H9 (cell line): ENCODE results near the gene PCDH9. TPM values are rescaled to one million over a fixed set of nuclear protein-coding genes. Genes with fewer than 3 reads are reported as not detected.

ENCODE experiments used
- DNase-seq: peaks from one replicate; pipeline ENCODE4 v3.0.0-alpha.2; 2017
- H2AFZ ChIP-seq: one replicate; pipeline ENCODE4 v1.6.1; 2013; ENCODE audit warnings: mild to moderate bottlenecking, low read length, control low read depth, moderate library complexity
- H2AK5ac ChIP-seq: 2 replicates; pipeline ENCODE4 v1.6.1; 2013; ENCODE audit warnings: low read length, control low read depth, mixed read lengths; ENCODE audit not compliant: insufficient read length
- H2BK120ac ChIP-seq: one replicate; pipeline ENCODE4 v1.6.1; 2013; ENCODE audit warnings: low read depth, mild to moderate bottlenecking, low read length, control low read depth, inconsistent platforms; ENCODE audit not compliant: poor library complexity, severe bottlenecking
- H2BK12ac ChIP-seq: 2 replicates; pipeline ENCODE4 v1.6.1; 2013; ENCODE audit warnings: low read length, control low read depth, mixed read lengths, low read depth; ENCODE audit not compliant: insufficient read length
- H2BK15ac ChIP-seq: 2 replicates; pipeline ENCODE4 v1.6.1; 2013; ENCODE audit warnings: low read depth, low read length, control low read depth
- H2BK20ac ChIP-seq: one replicate; pipeline ENCODE4 v1.6.1; 2013; ENCODE audit warnings: low read depth, mild to moderate bottlenecking, low read length, control low read depth, inconsistent platforms; ENCODE audit not compliant: poor library complexity, severe bottlenecking
- H2BK5ac ChIP-seq: 2 replicates; pipeline ENCODE4 v1.6.1; 2013; ENCODE audit warnings: low read length, control low read depth, mixed read lengths; ENCODE audit not compliant: insufficient read length
- H3K14ac ChIP-seq: 2 replicates; pipeline ENCODE4 v1.6.1; 2013; ENCODE audit warnings: low read length, control low read depth; ENCODE audit not compliant: insufficient read depth
- H3K18ac ChIP-seq: 2 replicates; pipeline ENCODE4 v1.6.1; 2013; ENCODE audit warnings: low read depth, mild to moderate bottlenecking, mixed read lengths, low read length, control low read depth; ENCODE audit not compliant: insufficient read length
- H3K23ac ChIP-seq: 2 replicates; pipeline ENCODE4 v1.6.1; 2013; ENCODE audit warnings: low read length, control low read depth, mixed read lengths, low read depth; ENCODE audit not compliant: insufficient read length
- H3K23me2 ChIP-seq: 2 replicates; pipeline ENCODE4 v1.6.1; 2013; ENCODE audit warnings: low read depth, mild to moderate bottlenecking, mixed read lengths, low read length, control low read depth; ENCODE audit not compliant: insufficient read length, poor library complexity, severe bottlenecking
- H3K27ac ChIP-seq: 2 replicates; pipeline ENCODE4 v1.5.1; 2013; ENCODE audit warnings: low read length, control low read depth, mixed read lengths, low read depth; ENCODE audit not compliant: insufficient read length
- H3K27me3 ChIP-seq: 2 replicates; pipeline ENCODE4 v1.6.1; 2013; ENCODE audit warnings: low read length, control low read depth, inconsistent platforms; ENCODE audit not compliant: insufficient read depth
- H3K4ac ChIP-seq: 2 replicates; pipeline ENCODE4 v1.6.1; 2013; ENCODE audit warnings: low read depth, mild to moderate bottlenecking, control low read depth, inconsistent platforms, low read length, moderate library complexity
- H3K4me1 ChIP-seq: 2 replicates; pipeline ENCODE4 v1.6.1; 2013; ENCODE audit warnings: low read length, control low read depth, inconsistent platforms; ENCODE audit not compliant: insufficient read depth
- H3K4me2 ChIP-seq: 2 replicates; pipeline ENCODE4 v1.6.1; 2013; ENCODE audit warnings: low read length, control low read depth, mixed read lengths; ENCODE audit not compliant: insufficient read length, insufficient read depth
- H3K56ac ChIP-seq: 2 replicates; pipeline ENCODE4 v1.6.1; 2013; ENCODE audit warnings: low read depth, mild to moderate bottlenecking, mixed read lengths, low read length, control low read depth; ENCODE audit not compliant: insufficient read length
- H3K79me1 ChIP-seq: 2 replicates; pipeline ENCODE4 v1.6.1; 2013; ENCODE audit warnings: low read depth, mild to moderate bottlenecking, moderate library complexity, low read length, control low read depth, inconsistent platforms; ENCODE audit not compliant: insufficient read depth, poor library complexity, severe bottlenecking
- H3K79me2 ChIP-seq: 2 replicates; pipeline ENCODE4 v1.6.1; 2013; ENCODE audit warnings: low read length, control low read depth, inconsistent platforms; ENCODE audit not compliant: insufficient read depth
- H3K9ac ChIP-seq: 2 replicates; pipeline ENCODE4 v1.6.1; 2013; ENCODE audit warnings: low read length, control low read depth, mixed read lengths; ENCODE audit not compliant: insufficient read length; ENCODE audit errors: extremely low read depth
- H3K9me3 ChIP-seq: one replicate; pipeline ENCODE4 v1.6.1; 2013; ENCODE audit warnings: low read depth, low read length, inconsistent platforms; ENCODE audit not compliant: control insufficient read depth
- H3T11ph ChIP-seq: one replicate; pipeline ENCODE4 v1.6.1; 2013; ENCODE audit warnings: mild to moderate bottlenecking, low read length, control low read depth, inconsistent platforms
- H4K20me1 ChIP-seq: one replicate; pipeline ENCODE4 v1.6.1; 2013; ENCODE audit not compliant: control insufficient read depth, insufficient read length, insufficient read depth
- H4K5ac ChIP-seq: 2 replicates; pipeline ENCODE4 v1.6.1; 2013; ENCODE audit warnings: low read depth, mild to moderate bottlenecking, mixed read lengths, low read length, control low read depth; ENCODE audit not compliant: insufficient read length
- H4K8ac ChIP-seq: replicated peaks from 2 replicates; pipeline ENCODE4 v1.6.1; 2013; ENCODE audit warnings: low read length, control low read depth, mixed read lengths, low read depth; ENCODE audit not compliant: insufficient read length
- H4K91ac ChIP-seq: 2 replicates; pipeline ENCODE4 v1.6.1; 2013; ENCODE audit warnings: low read depth, mild to moderate bottlenecking, moderate library complexity, mixed read lengths, low read length, control low read depth; ENCODE audit not compliant: insufficient read length
- H3K27ac Mint-ChIP-seq, 3 experiments: 2 replicates in 2 of 3; 3 replicates in 1 of 3; pipeline ENCODE4 v1.8.0; 2020 to 2021; ENCODE audit warnings: mixed read lengths in 3 of 3, mild to moderate bottlenecking in 1 of 3, moderate library complexity in 1 of 3
- H3K27me3 Mint-ChIP-seq: 2 replicates; pipeline ENCODE4 v1.8.0; 2021; ENCODE audit warnings: low read depth, mild to moderate bottlenecking, moderate library complexity, mixed read lengths
- H3K36me3 Mint-ChIP-seq, 3 experiments: 2 replicates in 2 of 3; 3 replicates in 1 of 3; pipeline ENCODE4 v1.8.0; 2020 to 2021; ENCODE audit warnings: low read depth in 3 of 3, mixed read lengths in 3 of 3; ENCODE audit not compliant: insufficient read depth in 1 of 3
- H3K4me1 Mint-ChIP-seq, 2 experiments: 2 replicates each; pipeline ENCODE4 v1.8.0; 2020; ENCODE audit warnings: mixed read lengths in 2 of 2
- H3K4me3 Mint-ChIP-seq, 2 experiments: 2 replicates in 1 of 2; 3 replicates in 1 of 2; pipeline ENCODE4 v1.8.0; 2020 to 2021; ENCODE audit warnings: mild to moderate bottlenecking in 2 of 2, mixed read lengths in 2 of 2, moderate library complexity in 1 of 2
- H3K9me3 Mint-ChIP-seq, 2 experiments: 2 replicates in 1 of 2; 3 replicates in 1 of 2; pipeline ENCODE4 v1.8.0; 2020; ENCODE audit warnings: mild to moderate bottlenecking in 2 of 2, mixed read lengths in 2 of 2, moderate library complexity in 1 of 2
- CTCF ChIP-seq: fragments of 200-600 bp; sonication (generic); conservative IDR thresholded peaks from 3 replicates; pipeline ENCODE4 v1.8.0; 2021; ENCODE audit warnings: antibody characterized with exemption, mild to moderate bottlenecking
- WGBS: extraction: QIAGEN DNeasy Blood & Tissue Kit; methylation state at CpG from one replicate; pipeline ENCODE4 v1.1.7; 2013; ENCODE audit warnings: missing lambda C conversion rate, low lambda C conversion rate, mixed read lengths; ENCODE audit not compliant: insufficient read length; ENCODE audit errors: extremely low coverage; 5-methylcytosine and 5-hydroxymethylcytosine counted together
- total RNA-seq: library from RNA; stranded (reverse); gene quantifications from 2 replicates; pipeline ENCODE4 v1.2.1, GENCODE V29; 2021

Gene PCDH9
- total RNA-seq, 1 experiment from 2014 or later, result 0.11 TPM

DNA sequence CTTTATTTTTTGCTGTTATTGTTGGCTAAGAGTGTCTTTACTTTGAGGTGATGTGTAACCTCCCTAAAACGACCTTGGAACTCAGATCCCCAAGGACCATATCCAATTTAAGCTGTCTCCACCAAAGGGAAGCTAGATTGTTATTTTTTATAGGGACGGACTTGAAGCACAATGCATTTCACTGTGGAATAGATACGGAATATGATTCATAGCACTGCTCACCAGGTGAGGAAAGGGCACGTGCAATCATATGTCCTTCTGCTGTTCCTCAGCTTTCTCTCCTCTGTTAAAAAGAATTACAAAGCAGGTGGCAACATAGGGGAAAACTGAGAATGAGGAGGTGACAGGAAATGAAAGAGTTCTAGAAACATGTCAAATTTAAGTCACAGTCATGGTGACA, 679.0 kb downstream of the PCDH9 start:
- no peak overlapping the region for H3K18ac ChIP-seq
- no peak overlapping the region for H2BK5ac ChIP-seq
- H3K14ac ChIP-seq, result no peak overlapping the region
- no peaks in the 10 kb centered on the region for H3K79me2 ChIP-seq
- no peak overlapping the region for H3K56ac ChIP-seq
- no peak overlapping the region for H3K4me2 ChIP-seq
- no peaks in the 10 kb centered on the region; the same call in 1 of the 2 replicates for H3K27me3 ChIP-seq
- H2AK5ac ChIP-seq, result no peak overlapping the region
- H4K5ac ChIP-seq, result no peak overlapping the region
- H3K27ac ChIP-seq, result no peak overlapping the region
- no peak overlapping the region for H2BK12ac ChIP-seq
- DNase-seq, result no peak
- no CpG with 5 or more reads among the region's 4 CpGs for WGBS
- H3T11ph ChIP-seq, result no peak overlapping the region
- H4K8ac ChIP-seq, result no peak overlapping the region
- no peaks in the 10 kb centered on the region for H3K9me3 Mint-ChIP-seq
- H2BK15ac ChIP-seq, result no peak overlapping the region
- H3K9me3 ChIP-seq, result no peaks in the 10 kb centered on the region
- H3K79me1 ChIP-seq, result no peaks in the 10 kb centered on the region
- no peak overlapping the region for H3K23ac ChIP-seq
- no peaks in the 10 kb centered on the region for H3K36me3 Mint-ChIP-seq
- H3K23me2 ChIP-seq, result no peaks in the 10 kb centered on the region
- H3K4me3 Mint-ChIP-seq, result no peak overlapping the region
- no peak overlapping the region for H2AFZ ChIP-seq
- no peak for TF ChIP-seq CTCF
- no peak overlapping the region for H2BK120ac ChIP-seq
- no peaks in the 10 kb centered on the region for H3K27me3 Mint-ChIP-seq
- H3K4me1 Mint-ChIP-seq, result no peaks in the 10 kb centered on the region
- H3K27ac Mint-ChIP-seq, result no peak overlapping the region
- H3K4me1 ChIP-seq, result no peaks in the 10 kb centered on the region
- H4K20me1 ChIP-seq, result no peaks in the 10 kb centered on the region
- H2BK20ac ChIP-seq, result no peak overlapping the region
- H3K4ac ChIP-seq, result no peak overlapping the region
- H4K91ac ChIP-seq, result no peak overlapping the region
- H3K9ac ChIP-seq, result no peak overlapping the region
